Epidermal melanocyte (primary cell): Measurements from ENCODE around the gene IRAG1.

Experiments
- DNase-seq: peaks from one replicate; pipeline ENCODE4 v3.0.0; 2011; ENCODE audit warnings: low spot score; ENCODE audit not compliant: insufficient read length

IRAG1 gene

DNA sequence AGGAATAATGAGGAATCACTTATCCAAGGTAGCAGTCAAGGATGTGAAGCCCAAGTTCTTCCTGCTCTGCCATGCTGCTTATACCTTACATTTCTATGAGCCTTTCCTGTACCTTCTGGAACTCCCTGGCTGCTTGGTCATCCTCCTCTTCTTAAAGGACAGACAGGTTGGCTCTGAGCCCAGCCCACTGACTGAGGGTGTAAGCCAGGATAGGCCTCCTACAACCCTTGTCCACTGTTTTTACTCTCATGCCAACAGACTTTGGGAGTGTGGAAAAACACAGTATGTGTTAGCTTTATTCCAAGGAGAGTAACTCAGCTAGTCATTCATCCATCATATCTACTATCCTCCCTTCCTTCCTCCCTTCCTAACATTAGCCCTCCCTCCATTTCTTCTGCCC is 47.5 kb downstream of the IRAG1 start:
- DNase-seq: no peak

DNA sequence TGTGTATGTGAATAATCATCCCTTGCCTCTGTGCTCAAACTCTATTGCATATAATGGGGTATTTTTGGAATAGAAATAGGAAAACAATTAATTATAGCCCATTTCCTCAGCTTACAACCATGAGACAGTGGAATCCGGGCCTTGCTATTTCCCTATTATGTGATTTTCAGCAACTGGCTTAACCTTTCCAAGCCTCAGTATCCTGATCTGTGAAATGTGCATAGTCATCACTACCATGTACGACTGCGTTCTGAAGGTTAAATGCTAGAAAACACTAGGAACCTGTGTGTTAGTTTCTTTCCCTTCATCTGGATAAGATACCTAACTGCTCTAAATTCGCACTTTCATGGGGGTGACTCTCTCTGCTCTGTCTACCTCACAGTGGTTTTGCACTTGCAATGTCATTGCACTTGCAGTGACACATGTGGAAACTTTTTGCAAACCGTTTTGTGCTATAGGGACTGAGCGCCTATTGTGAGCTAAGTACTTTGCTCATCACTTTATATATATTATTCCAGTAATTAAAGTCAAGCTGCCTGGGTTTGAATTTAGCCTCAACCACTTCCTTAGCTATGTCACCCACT is 48.3 kb downstream of the IRAG1 start:
- no peak for DNase-seq
